G401.6 (cell line): ENCODE data around the gene FMNL3.
"Not testable (repeated sequence)": the region's sequence is repeated elsewhere in the genome, so short reads cannot be mapped to it uniquely, and the experiment has no call there.

Experiments used
- FAIRE-seq: peaks from 2 replicates; lab custom pipeline; 2012; peaks lifted over from hg19 to GRCh38; lab: Jason Lieb, UNC

Gene FMNL3

GRCh38 chr12:49626836-49627235, 80.4 kb downstream of the FMNL3 start:
- FAIRE-seq = no peak

DNA sequence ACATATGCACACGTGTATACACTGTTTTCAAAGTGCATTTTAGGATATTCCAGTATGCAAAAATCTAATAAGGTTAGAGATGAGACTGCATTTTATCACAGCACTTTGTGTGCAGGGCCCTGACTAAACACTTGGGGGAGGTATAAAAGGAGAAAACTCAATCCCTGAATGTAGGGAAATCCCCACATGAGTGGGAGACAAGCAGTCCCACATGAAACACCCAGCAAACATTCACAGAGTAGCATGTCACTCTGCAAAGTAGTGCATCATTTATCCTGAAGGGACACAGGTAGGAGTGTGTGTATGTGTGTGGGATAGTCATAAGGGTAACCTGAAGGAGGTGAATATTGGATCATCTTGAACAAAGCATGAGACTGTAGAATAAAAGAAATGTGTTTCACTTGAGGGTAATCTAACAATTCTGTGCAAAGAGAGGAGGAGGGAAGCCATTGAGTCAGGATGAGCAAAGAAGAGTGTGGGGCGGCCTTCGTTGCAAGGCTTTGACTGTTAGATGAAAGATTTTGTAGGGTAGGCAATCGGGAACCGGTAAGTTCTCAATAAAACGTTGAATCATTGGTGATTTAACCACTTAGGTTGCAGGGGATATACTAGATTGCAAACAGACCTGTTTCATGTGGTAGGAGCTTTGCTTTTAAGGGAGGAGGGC, 80.9 kb downstream of the FMNL3 start:
- FAIRE-seq = no peak

DNA sequence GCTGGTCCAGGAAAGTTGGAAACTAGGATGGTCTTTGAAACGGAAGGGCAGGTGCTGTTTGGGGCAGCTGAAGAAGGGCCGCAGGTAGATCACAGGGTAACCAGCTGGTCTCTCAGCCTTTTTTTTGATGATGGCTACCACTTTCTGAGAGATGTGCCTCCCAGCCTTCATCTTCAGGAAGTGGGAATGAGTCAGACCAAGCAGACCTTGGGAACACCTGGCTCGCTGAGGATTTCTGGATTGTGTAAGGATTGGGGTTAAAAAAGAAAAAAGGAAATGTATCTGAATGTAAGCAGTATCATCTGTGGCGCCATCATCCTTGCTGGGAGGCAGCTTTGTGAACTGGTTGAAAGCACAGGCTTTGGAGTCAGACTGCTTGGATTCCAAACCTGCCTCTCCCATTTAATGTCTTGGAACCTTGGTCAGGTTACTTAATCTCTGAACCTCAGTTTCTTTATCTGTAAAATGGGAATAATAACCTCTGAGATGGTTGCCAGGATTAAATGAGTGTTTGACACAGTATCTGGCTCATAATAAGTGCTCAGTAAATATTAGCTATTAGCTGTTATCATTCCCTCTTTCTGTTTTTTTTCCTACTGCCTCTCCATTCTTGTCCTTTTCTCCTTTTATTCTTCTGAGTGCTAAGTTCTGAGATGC, 82.2 kb downstream of the FMNL3 start:
- no peak for FAIRE-seq

- FAIRE-seq = no peak
These were observed 83.9 kb downstream of the FMNL3 start, which contains the start of gene PRPF40B for GRCh38 chr12:49623142-49623904. Gene PRPF40B, plus strand, starts transcription at chr12:49623561. Its CDS starts 30 bp downstream, at chr12:49623591.

GRCh38 chr12:49622501-49623141, 84.6 kb downstream of the FMNL3 start:
- no peak for FAIRE-seq

DNA sequence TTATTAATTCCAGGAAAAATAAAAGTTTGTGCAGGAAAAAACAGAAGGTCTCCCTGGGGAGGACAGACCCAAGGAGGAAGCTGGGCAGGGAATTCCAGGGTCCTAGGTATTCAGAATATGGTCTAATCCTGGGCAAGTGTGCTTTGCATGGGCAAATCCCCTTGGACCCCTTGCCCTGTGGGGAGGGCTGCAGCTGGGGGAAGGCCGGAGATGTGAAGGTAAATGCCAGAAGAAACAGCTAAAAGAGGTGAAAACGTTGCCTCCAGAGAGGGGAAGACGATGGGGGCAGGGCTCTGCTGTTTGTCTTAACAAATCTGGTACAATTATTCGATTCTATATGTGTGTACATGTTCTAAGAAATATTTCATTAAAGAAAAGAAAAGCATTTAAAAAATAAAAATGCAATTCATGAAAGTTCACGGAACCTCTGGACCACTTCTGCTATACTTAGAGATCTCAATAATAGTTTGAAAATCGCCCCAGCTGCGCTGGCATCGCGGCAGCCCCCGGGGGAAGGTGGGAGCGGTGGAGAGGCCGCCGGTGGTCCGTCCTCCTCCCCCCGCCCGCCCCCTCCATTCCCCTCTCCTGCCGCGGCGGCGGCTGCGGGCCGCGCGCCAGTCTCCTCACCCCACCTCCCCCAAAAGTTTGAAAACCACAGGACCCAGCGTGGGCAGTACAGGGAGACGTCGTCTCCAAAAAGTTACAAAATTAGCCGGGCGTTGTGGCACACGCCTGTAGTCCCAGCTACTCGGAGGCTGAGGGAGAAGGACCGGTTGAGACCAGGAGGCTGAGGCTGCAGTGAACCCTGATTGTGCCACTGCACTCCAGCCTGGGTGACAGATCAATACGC, 85.3 kb downstream of the FMNL3 start:
- FAIRE-seq = no peak

DNA sequence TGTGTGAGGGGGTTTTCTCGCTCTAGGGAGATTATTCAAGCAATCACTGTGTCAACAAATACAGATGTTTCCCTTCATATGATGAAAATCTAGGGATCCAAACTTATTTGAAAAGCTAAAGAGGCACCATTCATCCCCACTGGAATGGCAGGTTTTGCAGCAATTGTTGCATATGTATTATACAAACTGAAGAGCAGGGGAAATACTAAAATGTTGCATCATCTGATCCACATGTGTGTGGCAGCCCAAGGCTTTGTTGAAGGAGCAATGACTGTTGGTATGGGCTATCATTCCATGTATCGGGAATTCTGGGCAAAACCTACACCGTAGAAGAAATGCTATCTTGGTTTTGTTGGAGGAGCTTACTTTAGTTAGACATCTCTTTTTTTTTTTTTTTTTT, 87.9 kb downstream of the FMNL3 start:
- FAIRE-seq = no peak

- no peak for FAIRE-seq
These were observed 88.6 kb downstream of the FMNL3 start for GRCh38 chr12:49618576-49618975.

DNA sequence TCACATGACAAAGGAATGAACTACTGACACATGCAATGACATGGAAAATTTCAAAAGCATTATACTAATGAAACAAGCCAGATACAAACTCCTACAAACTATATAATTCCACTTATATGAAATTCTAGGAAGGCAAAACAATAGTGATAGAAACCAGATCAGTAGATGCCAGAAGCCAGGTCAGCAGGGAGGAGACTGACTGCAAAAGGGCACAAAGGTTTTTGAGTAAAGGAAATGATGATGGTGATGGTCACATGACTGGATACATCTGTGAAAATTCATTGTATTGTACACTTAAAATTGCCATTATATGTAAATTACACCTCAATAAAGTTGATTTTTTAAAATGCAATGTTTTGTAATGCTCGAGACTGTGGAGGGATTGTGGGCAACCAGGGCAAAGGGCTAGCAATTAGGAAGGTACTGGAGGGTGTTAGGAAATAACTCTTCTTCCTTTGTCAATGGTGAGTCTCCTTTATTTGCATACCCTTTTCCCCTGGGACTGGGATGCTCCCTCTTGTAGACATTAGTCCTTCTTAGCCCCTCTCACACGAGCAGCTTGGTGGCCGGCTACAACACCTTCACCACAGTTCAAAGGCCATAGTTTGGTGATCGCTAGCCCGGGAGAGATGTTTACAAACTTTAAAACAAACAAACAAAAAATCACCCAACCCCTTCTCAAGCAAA, 90.5 kb downstream of the FMNL3 start:
- no peak for FAIRE-seq

GRCh38 chr12:49615725-49616124, 91.5 kb downstream of the FMNL3 start:
- no peak for FAIRE-seq

- no peak for FAIRE-seq
These were observed 95.0 kb downstream of the FMNL3 start for GRCh38 chr12:49612210-49612609.

DNA sequence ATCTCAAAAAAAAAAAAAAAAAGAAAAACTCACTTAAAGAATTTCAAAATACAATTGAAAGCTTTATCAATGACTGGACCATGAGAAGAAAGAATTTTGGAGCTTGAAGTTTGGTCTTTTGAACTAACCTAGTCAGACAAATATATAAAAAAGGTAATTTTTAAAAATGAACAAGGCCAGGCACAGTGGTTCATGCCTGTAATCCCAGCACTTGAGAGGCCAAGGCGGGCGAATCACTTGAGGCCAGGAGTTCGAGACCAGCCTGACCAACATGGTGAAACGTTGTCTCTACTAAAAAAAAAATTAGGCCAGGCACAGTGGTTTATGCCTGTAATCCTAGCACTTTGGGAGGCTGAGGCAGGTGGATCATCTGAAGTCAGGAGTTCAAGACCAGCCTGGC, 96.4 kb downstream of the FMNL3 start:
- not testable (repeated sequence) for FAIRE-seq

DNA sequence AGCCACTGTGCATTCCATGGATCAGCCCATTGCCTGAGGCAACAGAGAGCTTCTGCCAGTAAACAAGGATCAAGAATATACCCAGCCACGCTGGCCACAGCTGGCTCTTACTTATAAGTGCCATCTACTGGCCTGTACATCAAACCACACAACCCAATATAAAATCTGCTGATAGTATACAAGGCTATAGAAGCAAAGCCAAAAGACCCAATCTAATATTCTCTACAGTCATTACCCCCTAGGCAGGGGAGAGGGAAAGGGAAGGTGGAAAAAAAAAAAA, 97.4 kb downstream of the FMNL3 start:
- FAIRE-seq = no peak

DNA sequence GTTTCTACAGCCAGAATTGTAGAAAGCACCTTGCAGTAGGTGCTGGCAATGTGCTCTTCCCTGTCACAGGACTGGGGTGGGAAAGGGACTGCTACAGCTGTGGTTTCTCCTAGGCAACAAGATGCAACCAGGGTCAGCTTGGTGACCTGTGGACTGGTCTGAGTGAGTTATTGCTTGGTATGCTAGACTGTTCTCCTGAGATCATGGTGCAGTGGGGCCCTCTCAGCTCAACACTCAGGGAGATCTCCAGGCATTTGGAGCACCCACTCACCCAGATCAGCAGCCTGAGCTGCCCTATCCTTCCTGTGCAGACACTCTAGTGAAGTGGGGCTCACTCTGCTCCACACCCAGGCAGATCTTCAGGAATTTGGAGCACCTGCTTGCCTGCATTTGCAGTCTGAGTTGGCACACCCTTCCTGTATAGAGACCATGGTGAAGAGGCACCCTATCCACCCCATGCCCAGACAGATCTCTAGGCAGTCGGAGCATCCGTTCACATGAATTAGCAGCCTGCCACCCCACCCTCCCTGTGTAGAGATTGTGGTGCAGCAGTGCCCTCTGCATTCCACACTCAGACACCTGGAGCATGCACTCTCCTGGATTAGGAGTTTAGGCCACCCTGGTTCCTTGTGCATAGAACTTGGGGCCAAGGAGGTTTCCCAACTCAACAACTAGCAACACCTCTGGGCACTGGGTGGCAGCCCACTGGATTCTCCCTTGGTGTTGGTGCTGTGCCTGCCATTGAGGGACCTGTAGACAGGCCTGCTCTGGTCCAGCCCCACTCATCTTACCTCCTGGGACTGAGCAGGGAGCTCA, 97.9 kb downstream of the FMNL3 start:
- no peak for FAIRE-seq

- FAIRE-seq = not testable (repeated sequence)
These were observed 101.7 kb downstream of the FMNL3 start, which contains the start of gene FAM186B for GRCh38 chr12:49605539-49605938. Gene FAM186B, minus strand, starts transcription at chr12:49605639. Its CDS starts 162 bp downstream, at chr12:49605477.

- no peak for FAIRE-seq
These were observed 102.3 kb downstream of the FMNL3 start for GRCh38 chr12:49604856-49605255.

DNA sequence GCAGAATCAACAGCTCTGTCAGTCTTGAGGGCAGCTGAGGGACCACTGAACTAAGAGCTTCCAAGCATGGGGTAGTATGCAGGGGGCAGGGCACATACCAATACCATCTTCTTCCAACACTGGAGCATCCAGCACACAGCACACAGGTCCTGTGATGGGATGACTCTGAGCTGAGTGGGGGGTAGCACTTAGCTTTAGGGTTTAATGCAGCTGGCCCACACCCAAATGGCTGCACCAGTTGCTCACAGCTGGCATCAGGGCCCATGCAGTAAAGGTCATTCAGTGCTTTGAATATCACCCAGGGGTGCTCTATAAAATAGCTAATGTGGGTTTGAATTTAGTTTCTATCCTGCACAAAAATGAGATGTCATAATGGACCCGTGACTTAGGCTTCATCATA, 103.5 kb downstream of the FMNL3 start:
- FAIRE-seq = no peak

GRCh38 chr12:49599961-49600360, 107.2 kb downstream of the FMNL3 start:
- no peak for FAIRE-seq

DNA sequence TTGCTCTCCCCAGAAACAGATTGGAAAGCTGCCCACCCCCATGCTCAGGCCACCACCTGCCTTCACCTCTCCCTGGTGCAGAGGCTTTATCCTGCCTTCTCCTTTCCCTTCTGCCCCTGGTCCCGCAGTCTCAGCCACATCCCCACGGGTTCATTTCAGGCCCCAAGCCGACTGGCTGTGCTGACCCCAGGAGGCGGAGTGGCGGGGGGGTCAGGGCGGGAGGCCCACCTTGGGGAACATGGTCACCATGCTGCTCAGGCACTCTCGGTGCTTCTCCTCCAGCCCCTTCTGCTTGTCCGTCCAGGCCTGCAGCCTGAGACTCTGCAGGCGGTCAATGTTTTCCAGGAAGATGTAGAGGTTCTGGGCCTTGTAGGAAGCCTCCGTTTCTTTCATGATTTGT, 108.7 kb downstream of the FMNL3 start:
- no peak for FAIRE-seq

DNA sequence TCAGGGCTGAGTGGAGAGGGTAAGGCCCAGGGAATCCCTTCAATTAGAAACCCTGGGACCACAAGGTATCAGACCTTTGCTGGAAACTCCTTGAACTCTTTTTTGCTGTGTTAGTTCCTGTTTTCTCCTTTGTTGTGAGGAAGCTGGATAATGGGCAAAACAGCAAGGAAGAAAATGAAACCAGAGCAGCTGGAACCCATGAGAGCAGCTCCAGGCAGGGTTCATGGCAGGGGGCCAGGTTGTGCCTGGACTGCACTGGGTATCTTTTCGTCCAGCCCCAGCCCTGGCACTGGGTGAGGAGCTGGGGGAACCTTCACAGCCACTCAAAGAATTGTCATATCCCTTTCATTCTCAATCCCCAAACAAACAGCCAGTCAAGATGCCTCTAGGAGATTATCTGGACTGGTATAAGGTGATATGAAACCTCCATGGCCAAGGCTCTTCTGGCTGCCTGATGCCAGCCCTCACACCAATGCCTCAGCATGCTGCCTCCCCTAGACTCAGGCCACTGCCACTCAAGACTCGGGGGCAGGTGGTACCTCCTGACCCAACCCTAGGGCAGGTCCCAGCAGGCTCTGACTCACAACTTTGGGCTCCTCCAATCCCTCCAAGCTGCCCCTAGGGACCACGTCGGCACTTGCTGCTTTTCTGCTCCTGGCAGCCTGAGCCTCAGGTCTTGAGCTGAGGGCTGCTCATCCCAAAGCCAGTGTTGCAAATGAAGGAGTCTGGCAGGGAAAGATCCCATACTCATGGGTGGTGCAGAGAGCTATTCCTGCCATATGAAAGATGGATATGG, 118.3 kb downstream of the FMNL3 start:
- no peak for FAIRE-seq
